ENCODE data around the gene WDFY2. TPM values are rescaled to one million over a fixed set of nuclear protein-coding genes. Genes with fewer than 3 reads are reported as not detected.

The WDFY2 gene
- total RNA-seq, 2 donors from 2014 or later: 2.7 to 3.3 TPM

GRCh38 chr13:51799261-51799660, 215.0 kb downstream of the WDFY2 start:
- Histone ChIP-seq H3K4me1 (peaks cover 13% of the 10 kb centered on the region), H3K27ac (no peak overlapping the region), H3K9me3 (no peaks in the 10 kb centered on the region), H3K4me3 (no peak overlapping the region), H3K36me3 (no peaks in the 10 kb centered on the region), H3K27me3 (no peaks in the 10 kb centered on the region), H3K9ac (ENCODE audit: low read depth in 2 of 2, low read length in 2 of 2) (no peak overlapping the region)
- TF ChIP-seq CTCF (IDR thresholded peaks at IDR 0.05): no peak
- no peak for DNase-seq
- intact Hi-C loops (cut with DNase I): loop anchor here (5.0 to 10.0 kb wide), 2 partner anchors 362 to 674 kb away; no protein-coding TSS in a partner anchor

- DNase-seq: no peak
These were observed 216.2 kb downstream of the WDFY2 start for GRCh38 chr13:51800486-51800885.

GRCh38 chr13:51801631-51802099, 217.4 kb downstream of the WDFY2 start:
- H3K27ac ChIP-seq: peak overlapping the region; percentile 58
- TF ChIP-seq CTCF (IDR thresholded peaks at IDR 0.05): no peak
- peak overlapping the region in 1 of 2 donors; percentile 76 for H3K9ac ChIP-seq (ENCODE audit: low read depth in 2 of 2, low read length in 2 of 2)
- peaks cover 13% of the 10 kb centered on the region for H3K4me1 ChIP-seq
- DNase-seq: peak; percentile 86
- H3K36me3 ChIP-seq: no peaks in the 10 kb centered on the region
- H3K4me3 ChIP-seq: no peak overlapping the region
- H3K27me3 ChIP-seq: no peaks in the 10 kb centered on the region
- no peaks in the 10 kb centered on the region for H3K9me3 ChIP-seq
- intact Hi-C loops (cut with DNase I): loop anchor here (5.0 kb wide), 1 partner anchor 219 kb away; the partner anchor contains the start of gene WDFY2

More at GRCh38 chr13:51800486-51800885, 216.2 kb downstream of the WDFY2 start:
- Histone ChIP-seq H3K9ac (ENCODE audit: low read depth in 2 of 2, low read length in 2 of 2) (no peak overlapping the region), H3K4me1 (peaks cover 13% of the 10 kb centered on the region), H3K9me3 (no peaks in the 10 kb centered on the region), H3K4me3 (no peak overlapping the region), H3K27ac (no peak overlapping the region), H3K27me3 (no peaks in the 10 kb centered on the region), H3K36me3 (no peaks in the 10 kb centered on the region)
- intact Hi-C loops (cut with DNase I): loop anchor here (5.0 kb wide), 1 partner anchor 218 kb away; the partner anchor contains the start of gene WDFY2
- TF ChIP-seq CTCF (IDR thresholded peaks at IDR 0.05): no peak

GRCh38 chr13:51802631-51803418, 218.6 kb downstream of the WDFY2 start:
- intact Hi-C loops (cut with DNase I): loop anchor here (5.0 kb wide), 1 partner anchor 221 kb away; the partner anchor contains the start of gene WDFY2
- no peak for TF ChIP-seq CTCF (IDR thresholded peaks at IDR 0.05)
- Histone ChIP-seq H3K27me3 (no peaks in the 10 kb centered on the region), H3K4me1 (peaks cover 13% of the 10 kb centered on the region), H3K27ac (peak overlapping the region; percentile 99), H3K9me3 (no peaks in the 10 kb centered on the region), H3K36me3 (no peaks in the 10 kb centered on the region), H3K4me3 (peak overlapping the region; percentile 67), H3K9ac (ENCODE audit: low read depth in 2 of 2, low read length in 2 of 2) (peak overlapping the region; percentile 76 to 100)
- DNase-seq: peak; percentile 36

GRCh38 chr13:51803422-51804294, 219.4 kb downstream of the WDFY2 start, which contains the start of gene DHRS12:
Gene DHRS12, minus strand, starts transcription at chr13:51804163. Its CDS starts 4,504 bp downstream, at chr13:51799659.
- TF ChIP-seq CTCF (IDR thresholded peaks at IDR 0.05): no peak
- no peaks in the 10 kb centered on the region for H3K36me3 ChIP-seq
- peak within 1 kb of the TSS; percentile 99 for H3K27ac ChIP-seq
- peak within 1 kb of the TSS; percentile 67 for H3K4me3 ChIP-seq
- no peaks in the 10 kb centered on the region for H3K27me3 ChIP-seq
- peak; percentile 94 for DNase-seq
- intact Hi-C loops (cut with DNase I): loop anchor here (5.0 kb wide), 1 partner anchor 221 kb away; the partner anchor contains the start of gene WDFY2
- H3K9ac ChIP-seq (ENCODE audit: low read depth in 2 of 2, low read length in 2 of 2): peak within 1 kb of the TSS; percentile 76 to 100
- H3K9me3 ChIP-seq: no peaks in the 10 kb centered on the region
- H3K4me1 ChIP-seq: peaks cover 13% of the 10 kb centered on the region
